Activated T-cell treated with anti-CD3 and anti-CD28 coated beads for 48 hours (primary cell): ENCODE results near the gene GPC3.

Experiments used
- DNase-seq: peaks from one replicate; pipeline ENCODE4 v3.0.0-alpha.2; 2020; ENCODE audit warnings: low read depth

The GPC3 gene

GRCh38 chrX:133840415-133840814 is 145.0 kb downstream of the GPC3 start:
- DNase-seq, result no peak

GRCh38 chrX:133838761-133839676 is 146.4 kb downstream of the GPC3 start:
- no peak for DNase-seq

- no peak for DNase-seq
Observed at GRCh38 chrX:133837091-133837490, 148.3 kb downstream of the GPC3 start.

- DNase-seq, result no peak
Observed at GRCh38 chrX:133836561-133836960, 148.8 kb downstream of the GPC3 start.

GRCh38 chrX:133834771-133835170 is 150.6 kb downstream of the GPC3 start:
- DNase-seq, result no peak

- no peak for DNase-seq
Observed at GRCh38 chrX:133819546-133819945, 165.8 kb downstream of the GPC3 start.

GRCh38 chrX:133818019-133818418 is 167.4 kb downstream of the GPC3 start:
- no peak for DNase-seq

- no peak for DNase-seq
Observed at GRCh38 chrX:133815496-133815895, 169.9 kb downstream of the GPC3 start.

- no peak for DNase-seq
Observed at GRCh38 chrX:133813971-133814370, 171.4 kb downstream of the GPC3 start.

GRCh38 chrX:133812402-133812801 is 173.0 kb downstream of the GPC3 start:
- DNase-seq, result no peak

GRCh38 chrX:133810925-133811324 is 174.5 kb downstream of the GPC3 start:
- no peak for DNase-seq

- no peak for DNase-seq
Observed at GRCh38 chrX:133804072-133804471, 181.3 kb downstream of the GPC3 start.

GRCh38 chrX:133796282-133796681 is 189.1 kb downstream of the GPC3 start:
- no peak for DNase-seq

GRCh38 chrX:133794126-133794525 is 191.3 kb downstream of the GPC3 start:
- no peak for DNase-seq

- no peak for DNase-seq
Observed at GRCh38 chrX:133793626-133794025, 191.8 kb downstream of the GPC3 start.

GRCh38 chrX:133792198-133792953 is 193.0 kb downstream of the GPC3 start:
- DNase-seq, result peak; percentile 32

- no peak for DNase-seq
Observed at GRCh38 chrX:133789829-133790228, 195.6 kb downstream of the GPC3 start.

- DNase-seq, result no peak
Observed at GRCh38 chrX:133786382-133786781, 199.0 kb downstream of the GPC3 start.

GRCh38 chrX:133783274-133783673 is 202.1 kb downstream of the GPC3 start:
- no peak for DNase-seq

- DNase-seq, result no peak
Observed at GRCh38 chrX:133781174-133781573, 204.2 kb downstream of the GPC3 start.

GRCh38 chrX:133776072-133776471 is 209.3 kb downstream of the GPC3 start:
- DNase-seq, result no peak

GRCh38 chrX:133774807-133775206 is 210.6 kb downstream of the GPC3 start:
- DNase-seq, result no peak

- DNase-seq, result no peak
Observed at GRCh38 chrX:133771086-133771646, 214.2 kb downstream of the GPC3 start.
